Stimulated activated CD4-positive, alpha-beta T cell treated with anti-CD3 and anti-CD28 coated beads, Interleukin-12 subunit alpha, Interleukin-12 subunit beta, amount 100 ng/mL, for 48 hours (primary cell): Measurements from ENCODE around the gene MSI2.

ENCODE experiments used
- DNase-seq, 3 donors: peaks; one replicate each; pipeline ENCODE4 v3.0.0-alpha.2; 2020; ENCODE audit warnings: low read depth in 2 of 3, low spot score in 1 of 3

The MSI2 gene

DNA sequence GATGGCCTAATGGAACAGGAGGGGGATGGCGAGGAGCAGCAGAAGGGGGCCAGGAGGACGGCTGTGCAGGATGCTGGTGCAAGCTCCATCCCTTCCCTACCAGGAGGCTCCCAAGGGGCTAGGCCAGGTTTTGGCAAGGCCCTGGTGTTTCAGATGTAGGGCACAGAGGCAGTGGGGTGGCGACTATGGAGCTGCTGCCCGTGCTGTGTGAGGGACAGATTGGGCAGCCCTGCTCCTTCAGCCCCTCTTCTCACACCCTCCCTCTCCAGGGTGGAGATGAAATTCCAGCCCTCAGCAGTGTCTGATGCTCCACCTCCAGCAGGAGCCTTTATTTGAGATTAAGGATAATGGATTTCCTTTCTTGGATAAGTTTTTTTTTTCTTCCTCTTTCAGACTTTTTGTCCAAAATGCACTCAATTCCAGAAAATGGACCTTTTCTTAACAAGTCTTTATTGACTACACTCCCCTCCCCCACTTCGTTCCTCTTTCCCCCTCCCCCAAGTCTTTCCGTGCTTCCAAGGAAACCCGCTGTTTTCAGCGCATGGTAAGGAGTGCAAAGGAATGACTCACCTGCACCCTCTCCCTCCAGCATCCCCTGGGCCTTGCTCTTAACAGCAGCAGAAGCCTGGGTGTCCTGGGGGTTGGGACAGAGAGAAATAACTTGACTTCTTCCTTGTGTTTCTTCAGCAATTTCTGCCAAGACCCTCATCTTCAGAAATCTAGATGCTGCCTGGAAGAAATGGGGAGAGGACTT is 393.6 kb downstream of the MSI2 start:
- no peak for DNase-seq

GRCh38 chr17:57650548-57650947 is 394.2 kb downstream of the MSI2 start:
- no peak for DNase-seq

GRCh38 chr17:57651451-57651850 is 395.1 kb downstream of the MSI2 start:
- DNase-seq: no peak

DNA sequence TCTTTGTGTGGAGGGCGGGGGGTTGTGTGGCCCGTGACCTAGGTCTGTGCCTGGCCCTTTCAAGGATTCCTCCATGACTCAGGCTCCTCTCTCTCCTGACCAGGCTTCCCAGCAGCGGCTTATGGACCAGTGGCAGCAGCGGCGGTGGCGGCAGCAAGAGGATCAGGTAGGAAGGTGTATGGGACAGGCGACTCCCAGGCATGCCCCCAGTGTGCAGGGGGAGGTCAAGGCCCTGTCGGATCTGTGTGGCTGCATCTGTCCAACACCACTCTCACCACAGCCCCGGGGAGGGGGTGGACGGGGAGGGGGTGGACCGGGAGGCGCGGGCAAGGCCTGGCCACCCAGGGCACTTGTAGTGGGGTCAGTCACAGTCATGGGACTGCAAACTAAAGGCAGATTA is 395.7 kb downstream of the MSI2 start:
- DNase-seq: no peak

DNA sequence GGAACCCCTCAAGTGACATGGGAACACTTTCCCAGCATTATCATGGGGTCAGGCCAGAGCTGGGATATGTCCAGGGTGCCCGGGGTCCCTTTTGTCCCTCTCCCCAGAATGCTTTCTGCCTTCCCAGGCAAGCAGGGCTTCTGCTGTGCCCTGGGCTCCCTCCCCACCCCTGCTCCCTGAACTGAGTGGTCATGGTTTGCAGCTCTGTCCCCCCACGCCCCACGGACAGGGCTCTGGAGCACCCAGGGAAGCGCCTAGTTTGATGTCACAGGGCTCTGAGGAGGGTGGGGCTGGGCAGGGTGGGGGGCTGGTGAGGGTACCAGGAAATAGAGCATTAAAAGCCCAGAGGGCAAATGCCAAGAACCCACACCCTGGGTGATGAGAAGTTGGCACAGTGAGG is 396.5 kb downstream of the MSI2 start:
- DNase-seq: no peak

DNA sequence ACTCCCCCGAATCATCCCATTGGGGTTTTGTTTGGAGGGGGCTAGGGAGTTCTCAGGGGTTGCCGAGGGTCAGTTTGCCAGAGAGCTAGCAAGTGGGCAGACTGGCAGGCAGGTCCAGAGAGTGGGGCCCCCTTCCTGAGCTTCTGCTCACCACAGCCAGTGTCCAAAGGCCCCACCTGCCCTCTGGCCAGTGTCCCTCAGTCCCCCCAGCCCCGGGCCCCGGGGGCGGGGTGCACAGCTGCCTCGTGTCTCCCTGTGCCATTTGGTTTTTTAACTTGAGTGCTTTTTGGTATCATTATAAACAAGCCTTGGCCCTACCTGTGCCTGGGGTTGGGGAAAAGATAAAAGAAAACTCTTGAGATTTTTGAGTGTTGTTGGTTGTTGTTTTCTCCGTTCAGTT is 397.0 kb downstream of the MSI2 start:
- no peak for DNase-seq

- no peak for DNase-seq
These were observed 397.9 kb downstream of the MSI2 start for GRCh38 chr17:57654040-57654775.

DNA sequence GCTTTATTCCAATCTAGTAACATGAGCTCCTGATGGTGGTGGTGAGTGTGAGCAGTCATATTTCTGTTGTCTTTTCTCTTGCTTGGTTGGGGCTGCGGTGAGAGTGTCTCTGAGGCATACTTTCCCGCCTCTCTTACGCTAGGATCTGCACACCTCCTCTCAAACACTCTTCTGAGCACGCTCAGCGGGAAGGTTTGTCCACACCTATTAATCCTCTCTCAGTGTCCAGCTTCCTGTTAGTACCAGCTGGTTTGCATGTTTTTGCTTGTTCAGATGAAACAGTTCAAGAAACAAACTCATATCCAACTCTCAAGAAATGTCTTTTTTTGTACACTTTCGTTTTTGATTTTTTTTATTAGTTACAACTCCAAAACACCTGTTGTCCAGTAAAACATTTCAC is 399.2 kb downstream of the MSI2 start:
- no peak for DNase-seq

DNA sequence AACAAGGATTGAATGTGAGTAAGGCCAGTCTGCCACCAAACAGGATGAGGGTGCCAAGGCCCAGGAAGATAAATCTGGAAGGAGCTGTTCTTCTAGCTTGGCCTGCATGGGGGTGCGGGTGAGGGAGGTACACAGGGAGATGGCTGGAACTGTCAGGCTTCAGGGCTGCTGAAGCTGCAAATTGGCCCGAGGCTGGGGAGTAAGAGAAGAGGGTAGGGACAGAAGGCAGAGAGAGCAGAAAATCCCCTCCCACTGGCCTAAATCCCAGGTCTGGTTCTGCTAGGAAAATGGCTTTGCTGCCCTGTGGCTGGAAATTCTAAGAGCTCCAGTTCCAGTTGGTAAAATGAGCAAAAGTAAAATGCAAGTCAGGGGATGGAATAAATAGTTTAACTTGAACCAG is 400.9 kb downstream of the MSI2 start:
- DNase-seq: no peak

GRCh38 chr17:57662041-57662440 is 405.7 kb downstream of the MSI2 start:
- no peak for DNase-seq

- peak; percentile 6 to 20 (median 17) for DNase-seq
These were observed 406.5 kb downstream of the MSI2 start for GRCh38 chr17:57662644-57663308.

DNA sequence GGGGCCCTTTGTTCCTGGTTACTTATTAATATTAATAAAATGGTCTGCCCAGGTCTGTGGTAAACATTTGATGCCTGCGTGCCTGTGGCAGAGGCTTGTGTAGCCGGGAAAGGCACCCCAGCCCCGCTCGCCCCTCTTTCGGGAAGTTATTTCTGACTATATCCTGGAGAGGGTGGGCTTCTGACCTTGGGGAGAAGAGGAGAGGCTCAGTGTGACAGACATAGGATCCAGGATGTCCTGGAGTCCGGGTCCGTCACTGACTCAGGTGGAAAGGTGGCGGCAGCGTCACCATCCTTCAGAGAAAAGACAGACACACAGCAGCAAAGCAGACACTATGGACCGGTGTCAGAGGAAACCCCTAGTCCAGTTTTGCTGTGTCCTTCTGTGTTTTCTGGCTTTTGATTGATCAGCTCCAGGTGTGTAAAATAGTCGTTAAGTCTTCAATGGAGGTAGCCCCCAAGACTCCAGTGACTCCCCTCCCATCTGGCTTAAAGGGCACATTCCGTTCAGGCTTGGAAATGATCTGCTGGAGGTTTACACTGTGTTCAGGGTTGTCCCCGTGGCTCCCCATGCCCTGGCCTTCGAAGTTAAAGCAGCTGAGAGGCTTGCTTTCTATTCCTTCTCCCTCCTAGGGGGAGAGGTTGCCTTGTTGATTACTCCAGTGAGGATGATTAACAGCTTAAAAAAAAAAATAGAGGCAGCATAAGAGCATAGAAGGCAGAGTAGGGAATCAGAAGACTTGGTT is 407.2 kb downstream of the MSI2 start:
- DNase-seq: no peak

DNA sequence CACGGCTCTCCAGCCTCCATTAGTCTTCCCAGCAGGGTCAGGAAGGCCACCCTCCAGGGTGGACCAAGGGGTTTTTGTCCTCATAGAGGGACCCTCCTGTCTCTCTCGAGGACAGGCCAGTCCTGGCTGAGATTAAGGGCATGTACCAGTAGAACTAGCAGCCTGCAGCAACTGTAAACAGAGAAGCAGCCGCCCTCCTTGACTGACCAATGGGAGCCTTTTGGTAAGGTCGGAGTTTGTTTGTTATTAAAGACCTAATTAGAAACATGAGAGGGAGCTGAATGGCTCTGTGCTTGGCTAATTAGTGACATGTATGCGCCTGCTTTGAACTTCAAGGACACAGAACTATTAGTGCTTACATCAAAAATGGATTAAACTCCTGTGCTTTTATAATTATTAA is 408.8 kb downstream of the MSI2 start:
- no peak for DNase-seq

- DNase-seq: no peak
These were observed 409.4 kb downstream of the MSI2 start for GRCh38 chr17:57665696-57666095.

DNA sequence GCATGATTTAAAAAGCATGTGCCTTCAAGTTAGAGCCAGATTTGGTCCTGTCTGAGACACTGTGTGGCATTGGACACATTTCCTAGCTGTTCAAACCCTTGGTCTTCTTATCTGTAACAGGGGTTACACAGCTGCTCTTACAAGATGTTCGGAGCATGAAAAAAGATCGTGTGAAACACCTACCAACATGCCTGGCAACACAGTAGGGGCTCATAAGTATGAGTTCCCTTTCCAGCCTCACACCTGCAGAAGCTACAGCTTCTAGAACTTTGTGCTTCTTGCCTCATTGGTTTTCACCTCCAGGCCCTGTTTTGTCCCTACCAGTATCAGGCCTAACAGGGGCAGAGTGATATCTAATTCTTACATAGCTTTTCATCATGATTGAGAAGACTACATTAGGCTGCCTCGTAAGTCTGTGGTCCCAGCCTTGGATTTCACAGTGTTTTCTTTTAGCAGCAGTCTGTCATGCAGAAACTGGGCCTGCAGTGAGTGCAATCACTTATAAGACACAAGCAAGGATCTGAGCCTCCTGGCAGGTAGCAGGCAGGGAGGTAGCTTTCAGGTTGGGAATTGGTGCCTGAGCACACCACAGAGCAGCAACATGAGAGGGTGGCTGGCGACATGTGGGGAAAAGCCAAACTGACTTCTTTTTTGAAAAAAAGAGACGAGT is 410.0 kb downstream of the MSI2 start:
- no peak for DNase-seq

DNA sequence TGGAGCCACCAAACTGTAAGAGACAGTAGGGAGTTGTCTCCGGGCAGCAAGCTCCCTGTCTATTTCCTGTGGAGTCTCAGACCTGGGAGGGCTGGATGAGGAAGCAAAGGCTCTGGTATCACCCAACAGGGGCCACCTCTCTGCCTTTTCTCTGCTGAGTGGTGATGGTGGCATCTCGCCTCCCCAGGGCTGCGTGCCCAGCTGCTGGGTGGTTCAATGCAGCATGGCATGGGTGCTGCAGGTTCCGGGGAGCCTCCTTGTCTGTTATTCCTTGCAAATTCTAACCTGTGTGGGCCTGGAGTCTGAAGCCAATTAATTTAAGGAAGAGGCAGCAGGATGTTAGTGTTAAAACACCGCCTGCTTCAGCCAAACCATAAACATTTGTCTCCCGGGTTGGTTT is 410.6 kb downstream of the MSI2 start:
- DNase-seq: no peak

DNA sequence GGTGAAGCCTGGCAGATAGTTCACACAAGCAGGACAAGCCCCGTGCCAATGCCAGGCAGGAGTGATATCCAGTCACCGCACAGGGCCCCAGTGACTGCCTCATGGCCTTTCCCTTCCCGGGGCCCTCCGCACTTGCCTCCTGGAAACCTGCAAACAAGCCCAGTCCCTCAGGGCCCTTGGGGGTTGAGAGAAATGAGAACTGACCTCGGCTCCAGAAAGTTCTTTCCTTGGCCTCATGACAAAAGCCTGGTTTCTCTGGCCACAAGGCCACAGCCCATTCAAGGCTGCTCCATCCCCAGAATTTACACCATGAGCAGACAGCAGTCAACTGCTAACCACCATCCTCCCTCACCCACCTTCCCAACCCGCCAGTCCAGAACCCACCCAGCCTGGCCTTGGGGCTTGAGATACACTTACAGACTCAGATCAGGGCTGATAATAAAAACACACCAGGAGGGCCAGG is 411.2 kb downstream of the MSI2 start:
- no peak for DNase-seq

- DNase-seq: no peak
These were observed 412.0 kb downstream of the MSI2 start for GRCh38 chr17:57668332-57668731.

DNA sequence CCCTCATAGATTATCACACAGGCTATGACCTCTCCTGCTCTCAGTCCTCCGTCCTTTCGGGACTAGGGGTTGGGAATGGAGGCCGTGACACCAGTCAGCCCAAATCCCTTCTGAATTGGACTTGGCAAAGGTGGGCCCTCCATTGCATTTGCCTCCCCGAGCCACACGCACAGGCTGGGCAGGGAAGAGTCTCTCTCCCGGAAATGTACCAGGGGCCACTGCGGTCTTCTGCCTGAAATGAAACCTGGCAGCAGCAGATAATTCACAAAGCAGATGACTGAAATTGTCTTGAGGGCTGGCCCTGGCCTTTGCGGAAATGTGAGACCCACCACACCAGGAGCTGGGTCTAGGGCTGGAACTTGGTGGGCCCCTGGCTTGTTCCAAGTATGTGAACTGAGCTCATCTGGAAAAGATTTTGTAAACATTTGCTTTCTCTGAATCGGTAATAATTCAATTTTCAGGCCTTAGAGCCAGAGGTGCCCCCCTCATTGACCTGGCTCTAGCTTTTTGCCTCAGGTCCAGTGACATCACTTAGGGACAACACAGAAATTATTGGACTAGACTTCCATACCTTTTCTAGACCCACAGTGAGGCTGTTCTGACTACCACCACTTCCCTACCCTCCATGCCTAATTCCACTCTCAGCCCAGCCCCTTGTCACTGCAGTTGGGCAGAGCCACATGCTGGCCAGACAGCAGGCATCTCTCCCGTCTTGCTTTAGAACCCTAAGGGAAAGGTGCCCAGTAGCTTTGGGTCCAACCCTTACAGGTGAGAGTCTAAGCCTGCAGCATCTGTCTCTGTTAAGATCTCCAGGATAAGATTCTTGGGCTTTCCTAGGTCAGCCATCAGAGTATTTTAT is 413.6 kb downstream of the MSI2 start:
- no peak for DNase-seq
